HG02623 (cell line): ENCODE data around the gene WDFY1.

ENCODE experiments used
- ATAC-seq: cut with Tn5 transposase; IDR thresholded peaks from one replicate; pipeline ENCODE4 v1.9.1; 2021; ENCODE audit warnings: moderate library complexity; ENCODE audit not compliant: unreplicated experiment

The WDFY1 gene

DNA sequence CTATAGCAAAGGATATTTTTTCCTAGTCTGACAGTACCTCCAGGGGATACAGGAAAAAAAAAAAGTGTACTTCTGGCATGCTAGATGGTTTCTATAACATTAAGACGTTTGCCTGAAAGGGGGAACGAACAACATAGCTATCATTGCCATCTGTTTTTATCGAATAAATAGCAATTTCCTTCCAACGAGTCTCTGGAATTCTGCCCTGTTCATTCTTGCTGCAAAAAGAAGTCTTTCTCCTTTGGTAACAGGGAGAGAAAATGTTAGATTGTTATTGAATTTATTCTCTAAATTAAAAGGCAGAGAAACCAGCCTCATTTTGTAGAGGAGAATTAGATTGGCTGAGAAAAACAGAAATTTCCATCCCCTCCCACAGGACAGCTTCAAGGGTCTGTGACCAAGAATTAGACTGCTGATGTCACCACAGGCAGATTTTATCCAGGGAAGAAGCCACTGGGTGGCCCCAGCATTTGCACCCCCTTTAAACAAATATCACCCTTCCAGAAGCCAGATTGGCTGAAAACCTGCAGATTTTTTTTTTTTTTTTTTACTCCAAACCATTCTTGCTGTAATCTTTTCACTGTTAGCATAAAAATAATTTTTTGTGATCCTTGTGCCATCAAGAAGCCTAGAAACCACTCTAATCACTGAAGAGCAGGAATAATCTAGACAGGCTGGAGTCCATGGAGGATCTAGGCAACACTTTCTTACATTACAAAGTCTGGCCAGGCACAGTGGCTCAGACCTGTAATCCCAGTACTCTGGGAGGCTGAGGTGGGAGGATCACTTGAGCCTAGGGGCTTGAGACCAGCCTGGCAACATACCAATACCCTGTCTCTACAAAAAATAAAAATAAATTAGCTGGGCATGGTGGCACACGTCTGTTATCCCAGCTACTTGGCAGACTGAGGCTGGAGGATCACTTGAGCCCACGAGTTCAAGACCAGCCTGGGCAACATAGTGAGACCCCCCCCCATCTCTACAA, 12.0 kb downstream of the WDFY1 start:
- ATAC-seq: no peak

DNA sequence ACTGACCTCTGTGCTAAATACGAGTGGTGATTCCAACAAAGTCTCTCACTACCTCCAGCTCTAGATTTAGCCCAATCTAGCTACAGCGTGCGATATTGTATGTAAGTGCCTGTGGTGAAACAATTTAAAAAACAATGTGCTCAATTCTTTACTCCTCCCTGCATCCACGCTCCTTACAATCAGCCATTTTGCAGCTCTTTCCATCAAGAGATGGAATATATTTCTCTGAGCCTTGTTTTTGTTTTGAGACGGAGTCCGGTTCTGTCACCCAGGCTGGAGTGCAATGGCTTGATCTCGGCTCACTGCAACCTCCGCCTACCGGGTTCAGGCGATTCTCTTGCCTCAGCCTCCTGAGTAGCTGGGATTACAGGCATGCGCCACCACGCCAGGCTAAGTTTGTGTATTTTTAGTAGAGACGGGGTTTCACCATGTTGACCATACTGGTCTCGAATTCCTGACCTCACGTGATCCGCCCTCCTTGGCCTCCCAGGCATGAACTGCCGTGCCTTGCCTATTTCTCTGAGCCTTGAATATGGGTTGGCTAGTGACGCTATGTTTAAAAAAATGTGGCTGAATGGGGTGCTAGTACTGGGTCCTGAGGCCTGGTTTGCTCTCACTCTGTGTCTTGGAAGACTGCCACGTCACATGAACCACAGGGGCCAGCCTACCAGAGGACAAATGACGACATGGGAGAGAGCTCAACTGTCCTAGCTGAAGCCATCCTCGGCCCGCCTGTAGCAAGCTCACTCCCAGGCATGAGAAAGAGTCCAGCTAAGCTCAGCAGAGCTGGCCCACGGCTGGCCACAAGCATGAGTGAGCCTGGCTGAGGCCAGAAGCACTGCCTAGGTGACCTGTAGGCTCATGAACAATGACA, 14.8 kb downstream of the WDFY1 start:
- no peak for ATAC-seq

DNA sequence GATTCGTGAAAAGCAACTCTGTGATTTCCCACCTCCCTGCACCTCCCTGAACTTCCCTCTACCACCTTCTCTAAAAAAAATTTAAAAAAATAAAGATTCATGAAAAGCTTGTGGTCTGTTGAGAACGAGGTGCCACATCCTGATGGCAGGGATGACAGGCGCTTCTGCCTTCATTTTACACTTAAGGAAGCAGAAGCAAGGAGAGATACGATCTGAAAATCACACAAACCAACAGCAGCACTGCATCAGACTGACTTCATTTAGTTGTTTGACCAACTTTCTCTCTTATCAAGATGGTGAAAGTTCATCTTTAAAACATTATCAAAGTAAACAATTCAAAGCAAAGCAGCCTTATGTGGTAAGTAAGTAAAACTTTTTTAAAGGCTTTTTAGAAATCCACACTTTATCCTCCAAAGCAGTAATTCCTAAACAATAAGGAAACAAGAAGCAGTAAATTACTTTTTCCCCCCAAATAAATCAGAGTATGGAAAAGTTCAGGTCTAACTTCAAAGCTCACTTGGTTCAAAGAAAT, 15.5 kb downstream of the WDFY1 start:
- no peak for ATAC-seq

DNA sequence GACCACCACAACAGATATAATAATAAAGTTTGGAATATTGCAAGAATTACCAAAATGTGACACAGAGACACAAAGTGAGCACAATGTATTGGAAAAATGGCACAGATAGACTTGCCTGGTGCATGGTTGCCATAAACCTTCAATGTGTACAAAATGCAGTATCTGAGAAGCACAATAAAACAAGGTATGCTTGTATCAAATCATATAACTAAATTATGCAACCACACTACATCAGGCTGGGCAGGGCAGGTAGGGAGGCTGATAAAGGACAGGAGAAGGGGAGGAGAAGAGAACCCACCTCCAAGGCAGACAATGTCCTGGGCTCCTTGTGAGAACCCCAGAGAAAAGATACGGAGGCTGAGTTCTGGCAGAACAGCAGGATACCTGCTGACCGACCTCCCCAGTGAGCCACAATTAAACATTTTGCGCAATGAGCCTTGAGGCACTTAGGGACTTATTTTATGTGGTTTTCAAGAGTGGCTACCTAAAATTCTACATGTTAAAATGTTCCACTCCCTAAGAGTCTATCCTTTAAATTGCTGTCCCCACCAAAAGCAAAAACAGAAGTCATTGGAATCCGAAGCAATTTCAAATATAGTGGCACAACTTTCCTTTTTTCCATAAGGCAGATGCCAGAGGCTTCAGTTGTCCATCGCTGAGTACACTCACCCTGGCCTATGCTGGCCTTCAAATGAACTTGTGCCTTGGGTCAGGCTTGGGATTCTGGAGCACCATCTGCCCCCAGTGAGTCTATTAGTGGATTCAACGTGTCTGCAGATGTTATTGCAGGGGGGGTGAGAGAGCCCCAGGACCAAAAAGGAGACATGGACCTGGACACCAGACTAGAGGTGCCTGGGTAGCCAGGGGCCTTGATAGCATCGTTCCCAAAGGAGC, 16.8 kb downstream of the WDFY1 start:
- no peak for ATAC-seq

DNA sequence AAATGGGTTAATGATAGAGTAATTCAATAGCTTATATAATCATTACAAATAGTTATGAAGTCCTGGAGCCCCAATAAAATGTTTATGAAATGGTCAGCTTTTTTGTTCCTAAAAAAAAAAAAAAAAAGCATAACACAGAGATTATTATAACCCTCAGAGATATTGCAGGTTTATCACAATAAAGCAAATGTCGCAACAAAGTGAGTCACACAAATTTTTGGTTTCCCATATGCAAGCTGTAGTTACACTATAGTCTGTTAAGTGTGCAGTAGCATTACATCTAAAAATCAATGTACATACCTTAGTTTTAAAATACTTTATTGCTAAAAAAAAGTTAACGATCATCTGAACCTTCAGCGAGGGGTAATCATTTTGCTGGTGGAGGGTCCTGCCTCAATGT, 20.0 kb downstream of the WDFY1 start:
- ATAC-seq: no peak

DNA sequence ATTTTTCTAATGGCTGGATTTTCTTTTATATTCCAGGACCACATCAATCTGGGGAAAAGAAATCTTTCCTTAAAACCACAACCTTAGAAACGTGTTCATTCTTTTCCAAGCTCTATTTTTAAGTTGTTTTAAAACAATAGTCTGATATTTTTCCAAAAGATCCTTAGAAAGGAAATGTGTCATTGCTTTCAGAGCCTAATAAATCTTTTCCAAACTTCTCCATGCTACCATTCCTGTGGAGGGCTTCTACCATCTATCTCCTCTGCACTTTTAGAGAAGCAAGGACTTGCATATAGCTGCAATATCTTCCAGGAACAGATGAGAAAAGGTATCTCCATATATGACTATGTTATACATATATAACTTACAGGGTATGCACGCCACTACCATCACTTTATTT, 21.2 kb downstream of the WDFY1 start:
- ATAC-seq: no peak

DNA sequence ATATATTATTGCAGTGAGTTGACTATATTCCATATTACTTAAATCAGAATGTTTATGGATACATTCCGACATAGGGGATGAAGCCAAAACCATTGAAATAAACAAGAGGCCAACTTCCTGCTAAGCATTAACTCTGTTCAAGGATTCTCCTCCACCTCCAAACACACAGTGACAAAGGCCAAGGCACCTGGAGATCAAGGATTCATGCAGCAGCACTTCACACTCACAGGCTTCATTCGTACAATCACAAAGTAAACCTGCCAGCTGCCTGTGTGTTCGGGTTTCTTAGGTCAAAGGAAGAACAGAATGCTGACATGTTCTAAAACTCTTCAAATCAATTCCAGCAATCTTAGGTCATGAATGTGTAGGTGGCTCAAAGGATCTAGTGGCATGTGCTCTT, 22.8 kb downstream of the WDFY1 start:
- ATAC-seq: no peak

DNA sequence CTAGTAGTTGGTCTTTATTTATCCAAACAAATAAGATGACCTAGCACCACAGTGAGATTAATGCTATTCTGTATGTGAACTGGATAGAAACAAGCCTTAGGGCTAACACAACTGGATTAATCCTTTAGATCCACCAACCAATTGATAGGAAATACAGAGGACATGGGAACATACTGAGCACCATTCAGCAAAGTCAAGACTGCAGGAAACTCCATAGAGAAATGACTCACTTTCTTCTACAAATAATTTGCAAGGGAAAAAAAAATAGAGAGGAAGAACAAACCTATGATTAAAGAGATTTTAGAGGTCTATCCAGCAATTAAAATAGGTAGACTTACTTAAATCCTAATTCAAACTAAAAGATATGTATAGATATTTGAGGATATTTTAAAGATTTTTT, 23.9 kb downstream of the WDFY1 start:
- no peak for ATAC-seq

DNA sequence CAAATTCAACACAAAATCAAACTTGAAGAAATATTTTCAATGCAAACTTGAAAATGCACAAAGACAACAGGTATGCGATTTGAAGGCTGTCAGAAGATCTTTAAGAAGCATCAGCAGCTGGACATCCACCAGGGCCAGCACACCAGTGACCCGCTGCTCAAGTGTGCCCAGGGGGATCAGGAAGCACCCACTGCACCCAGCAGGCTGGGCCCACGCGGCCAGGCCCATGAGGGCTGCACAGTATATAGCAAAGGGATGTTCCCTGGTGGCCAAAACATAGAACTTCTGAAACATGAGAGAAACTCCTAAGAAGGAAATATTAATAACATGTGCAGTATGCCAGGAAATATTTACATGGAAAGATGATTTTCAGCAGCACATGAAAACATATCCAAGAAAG, 25.0 kb downstream of the WDFY1 start:
- ATAC-seq: no peak

DNA sequence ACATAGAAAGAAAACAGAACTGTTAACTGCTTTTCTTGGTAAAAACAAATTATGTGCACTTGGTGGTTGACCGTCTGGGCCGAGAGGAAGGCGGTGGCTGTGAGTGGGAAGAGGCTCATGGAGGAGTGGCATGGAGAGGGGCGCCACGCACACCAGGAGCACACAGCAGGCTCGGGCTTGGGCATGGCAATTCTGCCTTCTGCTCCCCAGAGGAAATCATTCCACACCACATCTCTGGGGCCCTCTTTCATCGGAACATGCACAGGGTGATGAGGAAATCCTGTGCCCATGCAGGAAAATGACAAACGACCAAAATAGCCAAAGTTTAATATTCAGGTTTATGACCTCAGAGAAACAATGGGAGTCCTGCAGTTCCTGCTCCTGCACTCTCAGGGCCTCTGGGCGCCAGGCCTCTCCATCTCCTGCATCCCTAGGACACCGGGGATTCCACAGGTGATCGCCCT, 26.4 kb downstream of the WDFY1 start:
- no peak for ATAC-seq

DNA sequence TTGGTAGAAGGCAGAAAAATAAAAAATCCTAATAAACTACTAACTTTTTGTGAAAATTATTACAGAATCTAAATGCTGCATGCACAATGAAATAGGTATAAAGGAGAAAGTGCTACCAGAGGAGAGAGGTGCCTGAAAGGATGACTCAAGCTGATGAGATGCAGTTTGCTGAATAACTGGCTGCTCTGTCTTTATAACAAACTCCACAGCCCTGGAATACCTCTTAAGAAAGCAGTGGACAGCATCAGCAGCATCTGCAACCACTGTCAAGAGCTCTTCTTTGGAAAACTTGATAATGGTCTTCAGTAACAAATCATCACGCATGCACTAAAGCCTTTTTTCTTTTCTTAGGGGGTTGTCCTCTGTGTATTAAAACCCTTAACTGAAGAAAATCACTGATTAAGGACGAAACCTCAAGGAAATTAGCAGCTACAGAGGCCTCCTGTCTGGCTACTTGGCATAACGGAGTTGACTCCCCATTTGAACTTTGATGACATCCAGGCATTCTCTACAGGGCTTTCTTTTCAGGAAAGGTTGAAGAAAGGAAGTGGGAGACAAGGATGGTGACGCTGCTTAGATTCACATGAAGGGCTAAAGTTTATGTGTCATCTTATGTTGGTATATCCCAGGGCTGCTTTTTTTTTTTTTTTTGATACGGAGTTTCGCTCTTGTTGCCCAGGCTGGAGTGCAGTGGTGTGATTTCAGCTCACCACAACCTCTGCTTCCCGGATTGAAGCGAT, 28.8 kb downstream of the WDFY1 start:
- ATAC-seq: no peak

DNA sequence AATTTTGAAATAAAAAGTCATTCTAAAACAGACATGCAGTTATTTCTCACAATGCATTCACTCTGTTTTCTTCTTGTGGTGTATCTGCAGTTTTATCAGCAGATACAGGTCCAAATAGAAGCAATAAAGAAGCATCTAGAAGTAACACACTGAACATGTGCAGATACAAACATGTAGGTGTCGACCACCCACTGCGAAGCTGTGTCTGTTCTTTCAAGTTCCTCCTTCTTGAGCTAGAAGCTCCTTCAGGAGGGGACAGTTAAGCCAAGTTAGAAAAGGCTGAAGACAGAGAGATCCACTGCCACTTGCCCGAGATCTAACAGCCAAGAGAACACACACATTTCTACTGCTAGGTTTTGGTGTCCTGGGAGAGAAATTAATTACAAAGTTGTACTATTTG, 30.1 kb downstream of the WDFY1 start:
- ATAC-seq: no peak

DNA sequence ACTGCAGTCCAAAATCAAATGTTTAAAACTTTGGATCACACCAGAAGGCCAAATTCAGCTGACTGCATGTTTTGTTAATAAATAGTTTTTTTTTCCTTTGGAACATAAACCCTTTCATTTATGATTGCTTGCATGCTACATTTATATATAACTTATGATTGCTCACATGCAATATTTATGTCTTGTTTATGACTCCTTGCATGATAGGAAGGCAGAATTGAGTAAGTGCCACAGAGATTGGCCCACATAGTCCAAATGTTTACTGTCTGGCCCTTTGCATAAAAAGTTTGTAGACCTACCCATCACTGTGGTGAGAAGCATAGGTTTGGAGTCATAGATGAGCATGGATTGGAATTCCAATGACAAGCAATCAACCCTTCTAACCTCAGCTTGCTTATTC, 30.8 kb downstream of the WDFY1 start:
- no peak for ATAC-seq

DNA sequence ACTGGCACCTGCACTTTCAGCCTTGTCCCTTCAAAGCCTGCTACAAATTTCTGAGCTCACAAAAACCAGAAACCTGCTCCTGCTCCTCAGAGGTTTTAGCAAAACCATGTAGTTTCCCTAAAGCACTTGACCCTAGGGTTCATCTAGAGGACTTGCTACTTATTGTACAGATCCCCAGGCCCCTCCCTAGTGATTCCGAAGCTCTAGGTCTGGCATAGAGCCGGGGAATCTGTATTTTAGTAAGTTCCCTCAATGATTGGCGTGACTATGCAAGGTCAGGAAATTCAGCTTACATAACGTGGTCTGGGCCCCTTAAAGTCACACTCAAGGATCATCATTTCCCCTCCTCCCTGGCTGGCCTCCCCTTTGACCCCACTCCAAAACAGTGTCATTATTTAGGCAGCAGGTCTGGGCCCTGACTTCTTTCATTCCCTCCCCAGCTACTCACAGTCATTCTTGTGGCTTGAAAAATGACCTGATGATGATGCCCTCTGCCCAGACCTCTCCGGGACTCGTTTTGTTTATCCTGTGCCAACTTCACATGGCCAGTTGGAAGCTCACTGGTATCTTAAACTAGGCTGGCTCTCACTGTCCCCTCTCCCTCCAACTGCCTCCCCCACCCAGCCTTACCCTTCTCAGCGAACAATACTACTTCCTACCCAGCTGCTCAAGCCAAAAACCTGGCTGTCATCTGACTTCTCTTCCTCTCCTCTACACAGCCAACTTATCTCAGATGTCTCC, 36.0 kb downstream of the WDFY1 start:
- no peak for ATAC-seq

DNA sequence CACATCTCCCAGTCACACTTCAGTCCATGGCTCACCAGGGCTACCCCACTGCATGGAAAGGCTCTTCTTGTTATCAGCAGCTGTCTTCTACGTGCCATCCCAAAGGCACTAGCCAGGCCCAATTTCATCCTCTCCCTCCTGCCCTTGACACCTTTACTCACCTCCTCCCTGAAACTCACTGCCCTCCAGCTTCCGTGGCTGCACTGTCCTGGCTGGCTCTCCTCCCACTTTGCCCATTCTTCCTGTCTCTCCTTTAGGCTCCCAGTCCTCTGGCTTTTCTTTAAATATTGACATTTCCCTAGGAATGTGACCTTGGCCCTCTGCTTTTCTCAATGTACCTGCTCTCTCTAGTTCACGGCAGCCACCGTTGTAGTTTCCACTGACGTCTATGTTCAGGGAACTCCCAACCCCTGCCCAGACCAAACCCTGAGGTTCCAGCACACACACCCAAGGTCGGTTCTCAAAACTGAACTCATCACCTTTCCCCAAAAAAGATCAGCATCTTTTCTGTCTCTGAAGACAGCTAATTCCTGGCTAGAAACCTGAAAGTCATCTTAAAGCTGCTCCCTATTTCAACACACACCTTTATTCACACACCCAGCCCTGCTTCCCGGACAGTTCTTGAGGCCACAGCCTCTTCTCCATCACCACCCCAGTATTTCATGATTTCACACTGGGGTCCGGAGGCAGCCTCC, 36.7 kb downstream of the WDFY1 start:
- no peak for ATAC-seq

DNA sequence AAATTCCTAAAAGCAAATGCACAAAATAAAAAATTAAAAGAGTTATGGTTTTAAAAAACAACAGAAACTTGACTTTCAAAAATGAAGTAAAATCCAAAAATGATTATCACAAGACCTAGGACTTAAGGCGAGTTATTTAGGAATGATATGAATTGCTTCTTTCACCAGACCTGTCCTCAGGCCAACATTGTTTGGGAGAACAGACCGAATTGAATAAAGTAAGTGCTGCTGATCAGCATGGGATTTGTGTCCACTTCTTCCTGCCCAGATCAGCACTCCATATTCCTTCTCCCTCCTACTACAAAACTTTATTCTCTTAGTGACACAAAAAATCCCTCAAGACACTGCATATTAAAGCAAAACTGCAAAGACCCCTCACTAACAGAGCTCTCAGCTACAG, 39.1 kb downstream of the WDFY1 start:
- no peak for ATAC-seq

DNA sequence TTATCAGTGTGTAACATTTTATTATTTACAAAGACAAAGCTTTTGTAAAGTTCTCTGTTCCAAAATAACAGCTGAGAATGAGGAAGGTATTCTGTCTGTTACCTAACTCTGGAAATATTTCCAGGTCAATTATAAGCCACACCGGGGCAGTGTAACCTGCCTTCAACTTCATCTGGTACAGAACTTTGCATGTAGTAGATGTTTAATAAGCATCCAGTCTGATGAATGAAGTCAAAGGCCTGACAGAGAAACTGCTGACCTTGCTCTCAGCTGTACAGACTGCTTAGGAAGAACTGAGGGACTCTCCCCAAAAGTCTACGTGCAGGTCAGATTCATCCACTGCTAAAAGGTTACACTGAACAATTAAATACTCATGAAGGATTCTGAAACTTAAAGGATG, 43.3 kb downstream of the WDFY1 start:
- ATAC-seq: no peak

DNA sequence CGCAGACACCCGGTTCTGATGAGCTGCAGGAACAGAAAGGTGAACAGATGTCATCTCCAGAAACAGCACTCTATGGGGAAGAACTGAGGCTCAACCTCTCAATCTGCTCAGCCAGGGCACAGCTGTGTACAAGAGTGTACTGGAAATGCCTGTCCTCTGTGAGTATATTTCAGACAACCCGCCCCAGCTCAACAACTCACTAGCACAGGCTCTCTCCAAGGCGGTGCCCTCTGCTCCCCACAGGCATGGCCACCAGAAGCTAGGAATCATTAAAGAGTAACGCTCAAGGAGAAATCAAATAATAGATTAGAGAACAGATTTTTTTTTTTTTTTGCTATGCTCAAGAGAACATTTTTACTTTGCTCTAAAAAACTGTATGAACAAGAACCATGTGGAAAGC, 43.8 kb downstream of the WDFY1 start:
- ATAC-seq: no peak

DNA sequence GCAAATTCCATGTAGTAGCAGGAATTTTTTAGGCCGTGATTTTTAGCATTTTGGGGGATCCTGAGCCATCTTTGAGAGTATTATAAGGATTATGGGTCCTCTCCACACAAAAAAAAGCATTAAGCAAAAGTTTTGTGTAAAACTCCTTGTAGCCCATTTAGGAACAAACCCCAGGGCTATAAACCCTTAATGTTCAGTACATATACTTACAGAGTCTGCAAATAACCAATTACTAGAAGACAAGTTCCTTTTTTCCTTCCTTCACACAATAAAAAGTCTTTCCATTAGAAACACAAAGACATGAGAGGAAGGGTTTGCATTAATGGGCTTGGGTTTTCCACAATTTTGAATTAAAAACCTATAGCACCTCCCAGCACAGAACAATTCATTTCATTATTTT, 44.6 kb downstream of the WDFY1 start:
- ATAC-seq: no peak
